ENCODE results near the gene VGLL4. TPM values are rescaled to one million over a fixed set of nuclear protein-coding genes. Genes with fewer than 3 reads are reported as not detected.

VGLL4 gene
- polyA plus RNA-seq, 2 of the 4 experiments (the other 2 are of a cell fraction) = 24.7 to 28.1 TPM

GRCh38 chr3:11532931-11533391 is 110.8 kb downstream of the VGLL4 start:
- CTCF ChIA-PET = no interaction called here
- H3K4me1 ChIP-seq = peaks cover 9% of the 10 kb centered on the region; the same call in 1 of the 3 replicates
- ATAC-seq = no peak
- H3K9me3 ChIP-seq = no peaks in the 10 kb centered on the region
- no peak for FAIRE-seq
- no peak for TF ChIP-seq JUNB (IDR thresholded peaks at IDR 0.05)
- TF ChIP-seq REST (IDR thresholded peaks at IDR 0.05) = no peak
- TF ChIP-seq RNF2 (IDR thresholded peaks at IDR 0.05; ENCODE audit: borderline replicate concordance, low read depth) = no peak
- TF ChIP-seq ATOH8 (CRISPR knock-in tag; IDR thresholded peaks at IDR 0.05; ENCODE audit: low read depth) = no peak
- TF ChIP-seq ZNF302 (CRISPR knock-in tag; IDR thresholded peaks at IDR 0.05) = no peak
- TF ChIP-seq CHD4 (IDR thresholded peaks at IDR 0.05; ENCODE audit: borderline replicate concordance) = no peak
- TF ChIP-seq FOSL2 (IDR thresholded peaks at IDR 0.05) = no peak
- TF ChIP-seq FOSL2 (CRISPR knock-in tag; IDR thresholded peaks at IDR 0.05) = no peak
- no peak for TF ChIP-seq BHLHE40 (IDR thresholded peaks at IDR 0.05; ENCODE audit: low read depth, low read length)
- TF ChIP-seq BCL3 (IDR thresholded peaks at IDR 0.05) = no peak
- no peak for TF ChIP-seq RAD21 (conservative IDR thresholded peaks at IDR 0.05 in 1 of 2, IDR thresholded peaks at IDR 0.05 in 1 of 2)
- POLR2A ChIA-PET = interaction anchor here (0.5 kb wide), 1 partner anchor 13 kb away, joined by 4 read pairs; no protein-coding TSS in a partner anchor
- 82% methylated on average over 9 of the region's 9 CpGs for WGBS (ENCODE audit: missing lambda C conversion rate)
- H3K4me2 ChIP-seq = no peak overlapping the region
- no peak for DNase-seq (ENCODE audit: low read depth in 1 of 2, low spot score in 1 of 2)
- no peak overlapping the region for H3K4me3 ChIP-seq
- H3K27ac ChIP-seq = no peak overlapping the region

GRCh38 chr3:11530153-11530721 is 113.5 kb downstream of the VGLL4 start:
- H3K27ac ChIP-seq = peak overlapping the region in 1 of 2 experiments; percentile 60; a peak in 2 of 6 replicates
- 80% methylated on average over 11 of the region's 11 CpGs for WGBS (ENCODE audit: missing lambda C conversion rate)

GRCh38 chr3:11529281-11529680 is 114.4 kb downstream of the VGLL4 start:
- ATAC-seq (no peak), DNase-seq (ENCODE audit: low read depth in 1 of 2, low spot score in 1 of 2) (no peak), FAIRE-seq (no peak)
- Histone ChIP-seq H3K4me2 (no peak overlapping the region), H3K4me3 (no peak overlapping the region), H3K27ac (peak overlapping the region in 1 of 2 experiments; percentile 60; a peak in 2 of 6 replicates), H3K4me1 (peaks cover 9% of the 10 kb centered on the region; the same call in 1 of the 3 replicates), H3K9me3 (0 out of 3 replicates have a peak, but pooled peaks cover 3% of the 10 kb centered on the region)
- TF ChIP-seq NR3C1 (IDR thresholded peaks at IDR 0.05) (no peak), PHF8 (IDR thresholded peaks at IDR 0.05; ENCODE audit: borderline replicate concordance, low read depth) (no peak), ATOH8 (CRISPR knock-in tag; IDR thresholded peaks at IDR 0.05; ENCODE audit: low read depth) (no peak), HDAC2 (IDR thresholded peaks at IDR 0.05) (no peak), JUNB (IDR thresholded peaks at IDR 0.05) (no peak), HEYL (CRISPR knock-in tag; IDR thresholded peaks at IDR 0.05) (no peak), HOXB5 (CRISPR knock-in tag; IDR thresholded peaks at IDR 0.05) (no peak), BCL3 (IDR thresholded peaks at IDR 0.05) (no peak), NFE2L2 (conservative IDR thresholded peaks at IDR 0.05; ENCODE audit: low read length) (no peak), REST (IDR thresholded peaks at IDR 0.05) (no peak), ZSCAN20 (CRISPR knock-in tag; IDR thresholded peaks at IDR 0.05) (no peak)
- ChIA-PET POLR2A (no interaction called here), CTCF (interaction anchor here (1.0 kb wide), 1 partner anchor 150 kb away, joined by 3 read pairs; no protein-coding TSS in a partner anchor)
- WGBS (ENCODE audit: missing lambda C conversion rate) = 91% methylated on average over 4 of the region's 4 CpGs

More at GRCh38 chr3:11530153-11530721, 113.5 kb downstream of the VGLL4 start:
- ChIA-PET CTCF (interaction anchor here (0.6 kb wide), 1 partner anchor 117 kb away, joined by 3 read pairs; no protein-coding TSS in a partner anchor), POLR2A (no interaction called here)
- Histone ChIP-seq H3K4me1 (peaks cover 9% of the 10 kb centered on the region; the same call in 1 of the 3 replicates), H3K4me3 (no peak overlapping the region), H3K9me3 (0 out of 3 replicates have a peak, but pooled peaks cover 3% of the 10 kb centered on the region), H3K4me2 (no peak overlapping the region)
- TF ChIP-seq EP300 (IDR thresholded peaks at IDR 0.05) (peak in 1 of 2 experiments; percentile 21; a peak in 1 of 5 replicates), SMC3 (IDR thresholded peaks at IDR 0.05) (no peak)
- peak in 1 of 2 experiments; percentile 35 for DNase-seq (ENCODE audit: low read depth in 1 of 2, low spot score in 1 of 2)
- no peak for FAIRE-seq
- ATAC-seq = peak; percentile 40 to 64; a peak in 4 of 6 replicates

Data from A549 (cell line).